AG09309 (cell line): ENCODE measurements around the gene CCDC127.

Experiments
- DNase-seq: peaks from one replicate; pipeline ENCODE4 v3.0.0-alpha.2; 2010; ENCODE audit warnings: low read depth
- H3K4me3 ChIP-seq: 2 replicates; pipeline ENCODE4 v1.5.1; 2011; ENCODE audit warnings: mild to moderate bottlenecking, low read depth, low read length, moderate library complexity; ENCODE audit not compliant: control insufficient read depth
- CTCF ChIP-seq: IDR thresholded peaks from 2 replicates; pipeline ENCODE4 v1.5.1; 2011; ENCODE audit warnings: mild to moderate bottlenecking, low read depth, low read length, inconsistent platforms; ENCODE audit not compliant: insufficient read depth, control insufficient read depth; ENCODE audit errors: missing control alignments

The CCDC127 gene

GRCh38 chr5:172421-172820 lies 45.5 kb downstream of the CCDC127 start:
- no peak overlapping the region for H3K4me3 ChIP-seq
- TF ChIP-seq CTCF, result no peak
- no peak for DNase-seq

GRCh38 chr5:171801-172331 lies 46.1 kb downstream of the CCDC127 start:
- no peak for DNase-seq
- no peak overlapping the region for H3K4me3 ChIP-seq
- no peak for TF ChIP-seq CTCF

GRCh38 chr5:170971-171800 lies 46.8 kb downstream of the CCDC127 start:
- no peak overlapping the region for H3K4me3 ChIP-seq
- no peak for TF ChIP-seq CTCF
- no peak for DNase-seq

- H3K4me3 ChIP-seq, result no peak overlapping the region
- no peak for TF ChIP-seq CTCF
- DNase-seq, result no peak
These were observed 48.2 kb downstream of the CCDC127 start for GRCh38 chr5:169728-170094.

GRCh38 chr5:169071-169727 lies 48.8 kb downstream of the CCDC127 start:
- no peak for TF ChIP-seq CTCF
- no peak overlapping the region for H3K4me3 ChIP-seq
- DNase-seq, result peak; percentile 76

- no peak for TF ChIP-seq CTCF
- peak; percentile 96 for DNase-seq
- H3K4me3 ChIP-seq, result no peak overlapping the region
These were observed 49.8 kb downstream of the CCDC127 start for GRCh38 chr5:167982-168660.
